Testis (tissue), 2 donors: ENCODE measurements around the gene GRSF1.

Experiments
- CTCF ChIP-seq, 3 experiments: fragments of 450-650 bp in 2 of 3; fragments of 200-600 bp in 1 of 3; sonication (generic) in 1 of 3; IDR thresholded peaks; one replicate each; pipeline ENCODE4 v1.5.1; 2016 to 2019; ENCODE audit warnings: antibody characterized with exemption in 3 of 3, mild to moderate bottlenecking in 2 of 3, moderate library complexity in 1 of 3
- POLR2A ChIP-seq: fragments of 450-650 bp; IDR thresholded peaks from one replicate; pipeline ENCODE4 v1.6.1; 2017; ENCODE audit warnings: antibody characterized with exemption, mild to moderate bottlenecking, moderate library complexity

GRCh38 chr4:70868778-70869177 lies 29.1 kb upstream of the GRSF1 start:
- no peak for TF ChIP-seq CTCF (IDR thresholded peaks at IDR 0.05)
- no peak for TF ChIP-seq POLR2A
